A673 (cell line): ENCODE data around the gene PIWIL4. TPM values are rescaled to one million over a fixed set of nuclear protein-coding genes. Genes with fewer than 3 reads are reported as not detected.

Experiments used
- BruUV-seq: library from RNA; stranded (reverse); fragments of 400-500 nt; replicated peaks from 2 replicates; lab custom pipeline; 2021; lab: Mats Ljungman, UMichigan
- CTCF ChIA-PET: fragments of 300-600 bp; sonication (Branson Sonifier 250); formaldehyde crosslinking; loops from one replicate; lab custom pipeline; 2022; ENCODE audit warnings: antibody characterized with exemption; lab: Charles Lee
- POLR2A ChIA-PET: fragments of 300-600 bp; sonication (Branson Sonifier 250); formaldehyde crosslinking; loops from one replicate; lab custom pipeline; 2022; ENCODE audit warnings: antibody characterized with exemption; ENCODE audit not compliant: low non-redundant PET; lab: Charles Lee
- DNase-seq: peaks from one replicate; pipeline ENCODE4 v3.0.0-alpha.2; 2015; ENCODE audit warnings: low spot score
- H3K27ac ChIP-seq: fragments of 200-600 bp; sonication (generic); 2 replicates; pipeline ENCODE4 v1.5.1; 2016; ENCODE audit warnings: mixed run types, low read depth, mild to moderate bottlenecking, mixed read lengths, antibody characterized with exemption, low read length; ENCODE audit not compliant: poor library complexity, severe bottlenecking
- H3K27me3 ChIP-seq: fragments of 200-600 bp; sonication (generic); replicated peaks from 2 replicates; pipeline ENCODE4 v1.6.1; 2017; ENCODE audit warnings: mixed run types, low read depth, mild to moderate bottlenecking, mixed read lengths, antibody characterized with exemption, low read length; ENCODE audit not compliant: insufficient read depth, poor library complexity
- H3K36me3 ChIP-seq: fragments of 200-600 bp; sonication (generic); 2 replicates; pipeline ENCODE4 v1.6.1; 2016; ENCODE audit warnings: mixed run types, mild to moderate bottlenecking, mixed read lengths, antibody characterized with exemption, low read length; ENCODE audit not compliant: insufficient read depth, poor library complexity, severe bottlenecking
- H3K4me1 ChIP-seq: fragments of 200-600 bp; sonication (generic); 2 replicates; pipeline ENCODE4 v1.6.1; 2017; ENCODE audit warnings: mixed run types, mild to moderate bottlenecking, mixed read lengths, antibody characterized with exemption, low read length; ENCODE audit not compliant: insufficient read depth, poor library complexity, severe bottlenecking
- H3K4me3 ChIP-seq: fragments of 200-600 bp; sonication (generic); 2 replicates; pipeline ENCODE4 v1.5.1; 2016; ENCODE audit warnings: low read depth, mixed run types, mild to moderate bottlenecking, mixed read lengths, low read length; ENCODE audit not compliant: poor library complexity, severe bottlenecking
- H3K9me3 ChIP-seq: fragments of 200-600 bp; sonication (generic); 2 replicates; pipeline ENCODE4 v1.6.1; 2016; ENCODE audit warnings: mixed run types, low read depth, mild to moderate bottlenecking, mixed read lengths, antibody characterized with exemption, low read length; ENCODE audit not compliant: poor library complexity, severe bottlenecking
- CTCF ChIP-seq: fragments of 300-800, 200-600 bp; sonication (generic); conservative IDR thresholded peaks from 2 replicates; pipeline ENCODE4 v1.5.1; 2017; ENCODE audit warnings: low read depth, mild to moderate bottlenecking, antibody characterized with exemption, low read length, moderate library complexity, mixed read lengths
- EZH2 ChIP-seq: fragments of 200-600 bp; sonication (generic); IDR thresholded peaks from 2 replicates; pipeline ENCODE4 v1.6.1; 2017; ENCODE audit warnings: borderline replicate concordance, low read depth, mild to moderate bottlenecking, mixed read lengths, antibody characterized with exemption, low read length; ENCODE audit not compliant: poor library complexity, severe bottlenecking
- intact Hi-C: fragments of 100-400 bp; cut with micrococcal nuclease; formaldehyde crosslinking; loops from one replicate; pipeline ENCODE4 v1.10.0; 2022; ENCODE audit not compliant: unreplicated experiment
- total RNA-seq: library from RNA; stranded (reverse); gene quantifications from 2 replicates; pipeline ENCODE4 v1.2.3, GENCODE V29; 2021

The PIWIL4 gene
- total RNA-seq, 1 experiment from 2014 or later = 1.6 TPM

- no peaks in the 10 kb centered on the region for H3K36me3 ChIP-seq
Observed at GRCh38 chr11:94653561-94653960, 86.4 kb downstream of the PIWIL4 start.

GRCh38 chr11:94654201-94654600 lies 87.0 kb downstream of the PIWIL4 start:
- Histone ChIP-seq H3K4me1 (no peaks in the 10 kb centered on the region), H3K9me3 (no peaks in the 10 kb centered on the region), H3K27ac (no peak overlapping the region), H3K27me3 (no peaks in the 10 kb centered on the region), H3K36me3 (no peaks in the 10 kb centered on the region), H3K4me3 (no peak overlapping the region)
- no peak for DNase-seq
- POLR2A ChIA-PET = no interaction called here
- no peak for TF ChIP-seq EZH2
- TF ChIP-seq CTCF = no peak
- CTCF ChIA-PET = no interaction called here
- intact Hi-C loops = no loop called here
- BruUV-seq = no TSS peak

More at GRCh38 chr11:94653561-94653960, 86.4 kb downstream of the PIWIL4 start:
- intact Hi-C loops = no loop called here
- CTCF ChIA-PET = no interaction called here
- no peaks in the 10 kb centered on the region for H3K9me3 ChIP-seq
- H3K4me1 ChIP-seq = no peaks in the 10 kb centered on the region
- no peak for TF ChIP-seq EZH2
- no peak for TF ChIP-seq CTCF
- H3K27ac ChIP-seq = no peak overlapping the region
- POLR2A ChIA-PET = no interaction called here
- no peak overlapping the region for H3K4me3 ChIP-seq
- DNase-seq = no peak
- no TSS peak for BruUV-seq
- no peaks in the 10 kb centered on the region for H3K27me3 ChIP-seq

DNA sequence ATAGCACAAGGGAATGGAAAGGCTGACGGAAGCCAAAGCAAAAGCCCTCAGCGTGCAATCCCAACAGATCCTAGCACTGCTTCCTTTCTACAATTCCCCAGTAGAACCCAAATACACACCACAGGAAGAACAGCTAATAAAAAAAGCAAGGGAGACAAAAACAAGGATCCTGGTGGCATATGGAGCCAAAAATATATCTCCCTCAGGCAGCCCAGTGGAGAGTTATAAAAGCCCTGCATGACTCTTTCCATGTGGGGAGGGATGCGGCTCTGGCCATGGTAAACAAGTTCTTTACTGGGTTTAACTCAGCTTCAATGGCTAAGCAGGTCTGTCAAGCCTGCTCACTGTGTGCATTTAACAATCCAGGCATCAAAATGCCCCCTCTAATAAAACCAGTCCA lies 88.1 kb downstream of the PIWIL4 start:
- DNase-seq = no peak
- Histone ChIP-seq H3K4me1 (no peaks in the 10 kb centered on the region), H3K27ac (no peak overlapping the region), H3K9me3 (no peaks in the 10 kb centered on the region), H3K36me3 (no peaks in the 10 kb centered on the region), H3K27me3 (no peaks in the 10 kb centered on the region), H3K4me3 (no peak overlapping the region)
- no TSS peak for BruUV-seq
- ChIA-PET POLR2A (no interaction called here), CTCF (no interaction called here)
- TF ChIP-seq CTCF = no peak
- no peak for TF ChIP-seq EZH2
- intact Hi-C loops = loop anchor here (5.0 kb wide), 1 partner anchor 77 kb away; no protein-coding TSS in a partner anchor
